ENCODE data around the gene ADRB2.
"Not testable (repeated sequence)": the region's sequence is repeated elsewhere in the genome, so short reads cannot be mapped to it uniquely, and the experiment has no call there.

Gene ADRB2

GRCh38 chr5:148826053-148826738, at the start of gene ADRB2:
Gene ADRB2 (plus strand): TSS chr5:148826611. CDS start chr5:148826832, 221 bp downstream.
- peak; percentile 69 for DNase-seq

GRCh38 chr5:148776780-148777179, 49.6 kb upstream of the ADRB2 start:
- no peak for DNase-seq

GRCh38 chr5:148778882-148779281, 47.5 kb upstream of the ADRB2 start:
- no peak for DNase-seq

GRCh38 chr5:148780711-148781110, 45.7 kb upstream of the ADRB2 start:
- DNase-seq = no peak

GRCh38 chr5:148781766-148782165, 44.6 kb upstream of the ADRB2 start:
- no peak for DNase-seq

GRCh38 chr5:148785223-148785622, 41.2 kb upstream of the ADRB2 start:
- DNase-seq = no peak

- DNase-seq = no peak
Measured at GRCh38 chr5:148786456-148786855, 40.0 kb upstream of the ADRB2 start.

GRCh38 chr5:148788636-148789035, 37.8 kb upstream of the ADRB2 start:
- DNase-seq = no peak

GRCh38 chr5:148790545-148791333, 35.7 kb upstream of the ADRB2 start:
- DNase-seq = no peak

GRCh38 chr5:148791334-148791667, 35.1 kb upstream of the ADRB2 start:
- DNase-seq = no peak

GRCh38 chr5:148791696-148792095, 34.7 kb upstream of the ADRB2 start:
- no peak for DNase-seq

GRCh38 chr5:148792744-148793143, 33.7 kb upstream of the ADRB2 start:
- no peak for DNase-seq

- DNase-seq = no peak
Measured at GRCh38 chr5:148793261-148793660, 33.1 kb upstream of the ADRB2 start.

- no peak for DNase-seq
Measured at GRCh38 chr5:148794275-148794674, 32.1 kb upstream of the ADRB2 start.

- DNase-seq = no peak
Measured at GRCh38 chr5:148794729-148795561, 31.5 kb upstream of the ADRB2 start.

- no peak for DNase-seq
Measured at GRCh38 chr5:148796936-148797335, 29.5 kb upstream of the ADRB2 start.

- DNase-seq = no peak
Measured at GRCh38 chr5:148798786-148799185, 27.6 kb upstream of the ADRB2 start.

- DNase-seq = no peak
Measured at GRCh38 chr5:148799737-148800527, 26.5 kb upstream of the ADRB2 start.

- DNase-seq = no peak
Measured at GRCh38 chr5:148801682-148802276, 24.6 kb upstream of the ADRB2 start.

GRCh38 chr5:148803451-148803850, 23.0 kb upstream of the ADRB2 start:
- not testable (repeated sequence) for DNase-seq

GRCh38 chr5:148804393-148804792, 22.0 kb upstream of the ADRB2 start:
- DNase-seq = no peak

Measured in NCI-H2029 treated with DMSO at 0.1 percent for 48 hours (cell line).